Activated CD4-positive, alpha-beta T cell treated with anti-CD3 and anti-CD28 coated beads, Interleukin-2, amount 10 ng/mL, durations not matched to agents 24 days and 14 days (primary cell): Measurements from ENCODE around the gene PRDM7. TPM values are rescaled to one million over a fixed set of nuclear protein-coding genes. Genes with fewer than 3 reads are reported as not detected.
A peak's percentile ranks its signal among the peaks of the same experiment; 100 is the strongest.
"Not testable (repeated sequence)": the region's sequence is repeated elsewhere in the genome, so short reads cannot be mapped to it uniquely, and the experiment has no call there.

Source experiments
- DNase-seq: peaks from one replicate; pipeline ENCODE4 v3.0.0; 2022
- H3K27ac Mint-ChIP-seq: one replicate; pipeline ENCODE4 v1.8.0; 2022; ENCODE audit warnings: mild to moderate bottlenecking, mixed read lengths
- H3K27me3 Mint-ChIP-seq: one replicate; pipeline ENCODE4 v1.8.0; 2022; ENCODE audit warnings: mixed read lengths
- H3K36me3 Mint-ChIP-seq: one replicate; pipeline ENCODE4 v1.8.0; 2022; ENCODE audit warnings: low read depth, mild to moderate bottlenecking, mixed read lengths
- H3K4me1 Mint-ChIP-seq: one replicate; pipeline ENCODE4 v1.8.0; 2021; ENCODE audit warnings: mixed read lengths
- H3K4me3 Mint-ChIP-seq: one replicate; pipeline ENCODE4 v1.8.0; 2022; ENCODE audit warnings: mild to moderate bottlenecking, moderate library complexity, mixed read lengths
- H3K9me3 Mint-ChIP-seq: one replicate; pipeline ENCODE4 v1.8.0; 2021; ENCODE audit warnings: mixed read lengths
- intact Hi-C: fragments of 100-400 bp; cut with micrococcal nuclease; formaldehyde crosslinking; loops from one replicate; pipeline ENCODE4 v1.15.1; 2023
- total RNA-seq: library from RNA; stranded (reverse); gene quantifications from 2 replicates; pipeline ENCODE4 v1.2.3, GENCODE V29; 2022

PRDM7 gene
- total RNA-seq: not detected in 2 replicates

GRCh38 chr16:90077240-90077756 lies at the start of gene PRDM7:
Gene PRDM7 (minus strand): TSS chr16:90077331. CDS start chr16:90075910, 1,421 bp downstream.
- Mint-ChIP-seq H3K36me3 (no peaks in the 10 kb centered on the region), H3K27ac (peak within 1 kb of the TSS; percentile 91), H3K27me3 (peaks cover 22% of the 10 kb centered on the region), H3K9me3 (no peaks in the 10 kb centered on the region), H3K4me1 (peaks cover 27% of the 10 kb centered on the region), H3K4me3 (peak within 1 kb of the TSS; percentile 82)
- peak; percentile 99 for DNase-seq
- intact Hi-C loops: no loop called here

- H3K27ac Mint-ChIP-seq, intact Hi-C loops: not testable (repeated sequence)
Observed at GRCh38 chr16:90121846-90122245, 44.7 kb upstream of the PRDM7 start.

DNA sequence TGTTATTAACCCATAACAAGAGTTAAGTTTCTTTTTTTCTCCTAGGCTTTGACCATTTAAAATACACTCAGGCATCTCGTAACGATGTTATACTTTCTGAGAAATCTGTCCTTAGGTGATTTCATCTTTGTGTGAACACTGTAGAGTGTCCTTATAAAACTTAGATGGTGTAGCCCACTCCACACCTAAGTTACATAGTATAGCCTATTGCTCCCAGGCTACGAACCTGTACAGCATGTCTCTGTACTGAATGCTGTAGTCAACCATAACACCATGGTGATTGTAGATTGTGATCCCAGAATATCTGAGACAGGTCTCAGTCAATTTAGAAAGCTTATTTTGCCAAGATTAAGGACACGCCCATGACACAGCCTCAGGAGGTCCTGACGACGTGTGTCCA lies 30.5 kb upstream of the PRDM7 start:
- H3K4me1 Mint-ChIP-seq, H3K27me3 Mint-ChIP-seq, intact Hi-C loops, H3K4me3 Mint-ChIP-seq, DNase-seq, H3K27ac Mint-ChIP-seq, H3K36me3 Mint-ChIP-seq, H3K9me3 Mint-ChIP-seq: not testable (repeated sequence)

More at GRCh38 chr16:90121846-90122245, 44.7 kb upstream of the PRDM7 start:
- H3K36me3 Mint-ChIP-seq, H3K4me1 Mint-ChIP-seq, H3K27me3 Mint-ChIP-seq, H3K9me3 Mint-ChIP-seq, H3K4me3 Mint-ChIP-seq, DNase-seq: not testable (repeated sequence)

GRCh38 chr16:90107060-90107459 lies 29.9 kb upstream of the PRDM7 start:
- DNase-seq, H3K36me3 Mint-ChIP-seq, H3K27me3 Mint-ChIP-seq, H3K4me3 Mint-ChIP-seq, H3K27ac Mint-ChIP-seq, intact Hi-C loops, H3K4me1 Mint-ChIP-seq, H3K9me3 Mint-ChIP-seq: not testable (repeated sequence)

GRCh38 chr16:90106271-90106670 lies 29.1 kb upstream of the PRDM7 start:
- H3K36me3 Mint-ChIP-seq, H3K4me3 Mint-ChIP-seq, intact Hi-C loops, H3K4me1 Mint-ChIP-seq, H3K27ac Mint-ChIP-seq, H3K9me3 Mint-ChIP-seq, H3K27me3 Mint-ChIP-seq: not testable (repeated sequence)
- peak; percentile 87 for DNase-seq

GRCh38 chr16:90104725-90105124 lies 27.6 kb upstream of the PRDM7 start:
- intact Hi-C loops, H3K27me3 Mint-ChIP-seq, H3K27ac Mint-ChIP-seq, H3K4me1 Mint-ChIP-seq, H3K9me3 Mint-ChIP-seq, H3K4me3 Mint-ChIP-seq, DNase-seq, H3K36me3 Mint-ChIP-seq: not testable (repeated sequence)

DNA sequence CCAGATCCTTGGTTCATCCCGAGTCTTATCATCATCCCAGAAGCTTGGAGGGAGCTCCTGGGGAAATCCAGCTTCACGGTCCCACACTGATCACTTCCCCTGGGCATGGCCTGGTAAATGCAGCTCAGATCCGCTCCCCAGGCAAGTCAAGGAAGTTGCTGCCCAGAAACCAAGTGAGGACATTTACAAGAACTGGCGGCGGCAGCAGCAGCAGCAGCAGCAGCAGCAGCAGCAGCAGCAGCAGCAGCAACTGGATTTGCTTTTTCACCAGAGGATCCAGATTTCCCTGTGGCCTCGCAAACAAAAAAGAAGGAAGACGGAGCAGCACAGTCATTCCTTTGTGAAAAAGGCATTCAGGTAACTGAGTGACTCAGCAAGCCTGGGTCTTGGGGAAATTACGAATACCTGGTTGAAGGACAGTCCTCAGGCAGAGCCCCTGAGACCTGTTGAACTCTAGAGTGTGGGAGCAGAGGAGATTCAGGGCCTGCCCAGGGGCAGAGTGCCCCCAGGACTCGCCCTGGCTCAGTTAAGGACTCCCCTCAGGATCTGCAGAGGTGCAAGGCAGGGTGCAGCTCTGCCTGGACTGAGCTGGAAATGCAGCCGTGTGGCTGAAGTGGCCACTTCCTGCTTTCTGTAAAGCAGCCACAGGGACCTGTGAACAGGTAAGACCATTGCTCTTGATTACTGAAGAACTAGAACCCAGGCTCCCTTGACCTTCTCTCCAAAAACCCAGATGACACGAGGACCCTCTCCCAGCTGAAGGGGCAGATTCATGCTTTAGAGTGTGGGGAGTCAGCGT lies 25.2 kb upstream of the PRDM7 start:
- intact Hi-C loops, H3K9me3 Mint-ChIP-seq, H3K27me3 Mint-ChIP-seq, H3K4me1 Mint-ChIP-seq, H3K27ac Mint-ChIP-seq, H3K4me3 Mint-ChIP-seq, H3K36me3 Mint-ChIP-seq: not testable (repeated sequence)
- peak; percentile 28 for DNase-seq

- intact Hi-C loops, H3K4me3 Mint-ChIP-seq, H3K4me1 Mint-ChIP-seq, H3K36me3 Mint-ChIP-seq, H3K27ac Mint-ChIP-seq, H3K9me3 Mint-ChIP-seq, H3K27me3 Mint-ChIP-seq: not testable (repeated sequence)
- peak; percentile 56 for DNase-seq
Observed at GRCh38 chr16:90101332-90101731, 24.2 kb upstream of the PRDM7 start.

GRCh38 chr16:90100790-90101189 lies 23.7 kb upstream of the PRDM7 start:
- H3K9me3 Mint-ChIP-seq, H3K4me1 Mint-ChIP-seq, intact Hi-C loops, H3K4me3 Mint-ChIP-seq, H3K27ac Mint-ChIP-seq, H3K36me3 Mint-ChIP-seq, H3K27me3 Mint-ChIP-seq, DNase-seq: not testable (repeated sequence)

DNA sequence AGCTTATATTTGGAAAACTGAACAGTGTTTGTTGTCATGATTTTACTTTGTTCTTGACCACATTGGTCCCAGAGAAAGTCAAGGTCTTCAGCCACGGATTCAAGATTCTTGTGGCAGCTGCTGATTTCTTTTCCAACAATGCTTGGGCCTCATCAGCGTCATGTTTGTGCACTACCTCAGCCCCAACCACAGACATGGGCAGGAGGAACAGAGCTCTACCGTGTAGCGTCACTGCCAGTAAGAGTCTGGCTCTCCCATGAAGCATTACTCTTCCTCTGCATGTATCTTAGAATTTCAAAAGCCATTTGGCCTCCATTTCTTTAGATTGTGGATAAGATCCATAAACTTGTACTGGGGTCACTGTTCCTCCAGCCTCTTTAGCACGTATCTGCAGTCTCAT lies 23.1 kb upstream of the PRDM7 start:
- H3K36me3 Mint-ChIP-seq, intact Hi-C loops, H3K4me3 Mint-ChIP-seq, H3K4me1 Mint-ChIP-seq, H3K9me3 Mint-ChIP-seq, H3K27ac Mint-ChIP-seq, H3K27me3 Mint-ChIP-seq: not testable (repeated sequence)
- DNase-seq: peak; percentile 49

- H3K27ac Mint-ChIP-seq, H3K4me3 Mint-ChIP-seq, H3K9me3 Mint-ChIP-seq, H3K4me1 Mint-ChIP-seq, H3K27me3 Mint-ChIP-seq, intact Hi-C loops, H3K36me3 Mint-ChIP-seq, DNase-seq: not testable (repeated sequence)
Observed at GRCh38 chr16:90098936-90099335, 21.8 kb upstream of the PRDM7 start.

DNA sequence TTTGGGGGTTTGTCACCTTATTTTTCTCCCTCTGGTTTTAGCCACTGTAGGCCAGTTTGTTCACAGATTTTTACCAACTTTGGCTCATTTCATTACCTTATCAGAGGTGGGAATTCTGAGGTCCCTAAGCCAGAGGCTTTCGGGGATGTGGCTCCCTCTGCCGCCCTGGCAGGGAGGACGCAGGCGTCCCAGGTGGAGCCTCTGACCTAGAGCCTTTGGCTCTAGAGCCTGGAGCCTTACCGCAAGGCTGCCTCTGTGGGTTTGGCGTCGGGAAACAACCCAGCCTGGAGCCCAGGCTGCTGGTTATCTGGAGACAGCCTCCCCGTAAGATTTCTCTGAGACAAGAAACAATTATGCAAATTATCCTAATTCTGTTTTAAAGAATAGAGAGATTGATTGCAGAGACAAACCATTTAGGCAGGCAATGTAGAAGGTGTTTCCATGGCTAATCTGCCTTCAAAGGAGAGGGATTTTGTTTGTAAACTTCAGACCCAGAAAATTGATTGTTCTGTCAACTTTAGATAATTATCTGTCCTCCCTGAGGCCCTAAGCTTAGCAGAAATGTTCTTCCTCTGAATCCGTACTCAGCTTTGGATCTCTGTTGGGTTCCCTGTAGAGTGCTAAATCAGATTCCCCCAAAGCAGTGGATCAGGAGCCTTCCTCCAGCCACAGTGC lies 20.0 kb upstream of the PRDM7 start:
- DNase-seq, intact Hi-C loops, H3K4me1 Mint-ChIP-seq, H3K36me3 Mint-ChIP-seq, H3K4me3 Mint-ChIP-seq, H3K27ac Mint-ChIP-seq, H3K9me3 Mint-ChIP-seq, H3K27me3 Mint-ChIP-seq: not testable (repeated sequence)

GRCh38 chr16:90094791-90095190 lies 17.7 kb upstream of the PRDM7 start:
- H3K4me3 Mint-ChIP-seq, H3K27me3 Mint-ChIP-seq, intact Hi-C loops: not testable (repeated sequence)

GRCh38 chr16:90094296-90094695 lies 17.2 kb upstream of the PRDM7 start:
- H3K9me3 Mint-ChIP-seq, H3K27me3 Mint-ChIP-seq, H3K27ac Mint-ChIP-seq, H3K4me1 Mint-ChIP-seq, intact Hi-C loops, H3K4me3 Mint-ChIP-seq, H3K36me3 Mint-ChIP-seq, DNase-seq: not testable (repeated sequence)

More at GRCh38 chr16:90094791-90095190, 17.7 kb upstream of the PRDM7 start:
- not testable (repeated sequence) for H3K4me1 Mint-ChIP-seq, H3K9me3 Mint-ChIP-seq, H3K36me3 Mint-ChIP-seq, H3K27ac Mint-ChIP-seq
- peak; percentile 53 for DNase-seq
